ENCODE data around the gene CLPTM1.

Gene CLPTM1

GRCh38 chr19:44987148-44987675 lies 32.0 kb downstream of the CLPTM1 start:
- H3K36me3 ChIP-seq (ENCODE audit: insufficient read depth, low read length), result peaks cover 5% of the 10 kb centered on the region; the same call in 1 of the 2 replicates

GRCh38 chr19:44988273-44988672 lies 33.1 kb downstream of the CLPTM1 start:
- Histone ChIP-seq H3K9ac (ENCODE audit: insufficient read length) (no peak overlapping the region), H3K9me3 (ENCODE audit: low read depth, low read length) (no peaks in the 10 kb centered on the region), H3K36me3 (ENCODE audit: insufficient read depth, low read length) (peaks cover 5% of the 10 kb centered on the region; the same call in 1 of the 2 replicates), H3K27ac (no peak overlapping the region), H3K4me3 (no peak overlapping the region)
- TF ChIP-seq EZH2 (IDR thresholded peaks at IDR 0.05), result no peak
- no peak for TF ChIP-seq FOXP2 (optimal IDR thresholded peaks at IDR 0.05; ENCODE audit: control extremely low read depth, extremely low read length, insufficient read depth)
- TF ChIP-seq POLR2AphosphoS5 (IDR thresholded peaks at IDR 0.05; ENCODE audit: borderline replicate concordance, low read depth, low read length), result no peak
- no peak for DNase-seq (ENCODE audit: low read depth, low spot score)

More at GRCh38 chr19:44987148-44987675, 32.0 kb downstream of the CLPTM1 start:
- Histone ChIP-seq H3K4me3 (no peak overlapping the region), H3K27ac (no peak overlapping the region), H3K9me3 (ENCODE audit: low read depth, low read length) (no peaks in the 10 kb centered on the region), H3K9ac (ENCODE audit: insufficient read length) (no peak overlapping the region)
- DNase-seq (ENCODE audit: low read depth, low spot score), result no peak
- TF ChIP-seq EZH2 (IDR thresholded peaks at IDR 0.05), result no peak
- no peak for TF ChIP-seq FOXP2 (optimal IDR thresholded peaks at IDR 0.05; ENCODE audit: control extremely low read depth, extremely low read length, insufficient read depth)
- no peak for TF ChIP-seq POLR2AphosphoS5 (IDR thresholded peaks at IDR 0.05; ENCODE audit: borderline replicate concordance, low read depth, low read length)

- no peak for TF ChIP-seq POLR2AphosphoS5 (IDR thresholded peaks at IDR 0.05; ENCODE audit: borderline replicate concordance, low read depth, low read length)
- H3K27ac ChIP-seq, result no peak overlapping the region
- no peaks in the 10 kb centered on the region for H3K9me3 ChIP-seq (ENCODE audit: low read depth, low read length)
- DNase-seq (ENCODE audit: low read depth, low spot score), result no peak
- peaks cover 5% of the 10 kb centered on the region; the same call in 1 of the 2 replicates for H3K36me3 ChIP-seq (ENCODE audit: insufficient read depth, low read length)
- no peak overlapping the region for H3K4me3 ChIP-seq
- no peak overlapping the region for H3K9ac ChIP-seq (ENCODE audit: insufficient read length)
These were observed 33.8 kb downstream of the CLPTM1 start for GRCh38 chr19:44988896-44989556.

- no peak for DNase-seq (ENCODE audit: low read depth, low spot score)
- no peak for TF ChIP-seq EZH2 (IDR thresholded peaks at IDR 0.05)
- TF ChIP-seq FOXP2 (optimal IDR thresholded peaks at IDR 0.05; ENCODE audit: control extremely low read depth, extremely low read length, insufficient read depth), result no peak
- TF ChIP-seq POLR2AphosphoS5 (IDR thresholded peaks at IDR 0.05; ENCODE audit: borderline replicate concordance, low read depth, low read length), result no peak
- no peak overlapping the region for H3K4me3 ChIP-seq
- H3K27ac ChIP-seq, result no peak overlapping the region
- no peaks in the 10 kb centered on the region; the same call in 1 of the 2 replicates for H3K36me3 ChIP-seq (ENCODE audit: insufficient read depth, low read length)
- H3K9me3 ChIP-seq (ENCODE audit: low read depth, low read length), result no peaks in the 10 kb centered on the region
- H3K9ac ChIP-seq (ENCODE audit: insufficient read length), result no peak overlapping the region
These were observed 35.3 kb downstream of the CLPTM1 start for GRCh38 chr19:44990459-44990858.

GRCh38 chr19:44990966-44991365 lies 35.8 kb downstream of the CLPTM1 start:
- Histone ChIP-seq H3K36me3 (ENCODE audit: insufficient read depth, low read length) (no peaks in the 10 kb centered on the region; the same call in 1 of the 2 replicates), H3K27ac (no peak overlapping the region), H3K9ac (ENCODE audit: insufficient read length) (no peak overlapping the region), H3K9me3 (ENCODE audit: low read depth, low read length) (no peaks in the 10 kb centered on the region), H3K4me3 (no peak overlapping the region)
- no peak for TF ChIP-seq EZH2 (IDR thresholded peaks at IDR 0.05)
- no peak for TF ChIP-seq POLR2AphosphoS5 (IDR thresholded peaks at IDR 0.05; ENCODE audit: borderline replicate concordance, low read depth, low read length)
- no peak for TF ChIP-seq FOXP2 (optimal IDR thresholded peaks at IDR 0.05; ENCODE audit: control extremely low read depth, extremely low read length, insufficient read depth)
- no peak for DNase-seq (ENCODE audit: low read depth, low spot score)

- Histone ChIP-seq H3K9ac (ENCODE audit: insufficient read length) (no peak overlapping the region), H3K36me3 (ENCODE audit: insufficient read depth, low read length) (no peaks in the 10 kb centered on the region; the same call in 1 of the 2 replicates), H3K4me3 (no peak overlapping the region), H3K27ac (no peak overlapping the region), H3K9me3 (ENCODE audit: low read depth, low read length) (no peaks in the 10 kb centered on the region)
- TF ChIP-seq FOXP2 (optimal IDR thresholded peaks at IDR 0.05; ENCODE audit: control extremely low read depth, extremely low read length, insufficient read depth) (no peak), POLR2AphosphoS5 (IDR thresholded peaks at IDR 0.05; ENCODE audit: borderline replicate concordance, low read depth, low read length) (no peak), EZH2 (IDR thresholded peaks at IDR 0.05) (no peak)
- no peak for DNase-seq (ENCODE audit: low read depth, low spot score)
These were observed 37.4 kb downstream of the CLPTM1 start for GRCh38 chr19:44992336-44993163.

- Histone ChIP-seq H3K9ac (ENCODE audit: insufficient read length) (no peak overlapping the region), H3K4me3 (no peak overlapping the region), H3K9me3 (ENCODE audit: low read depth, low read length) (no peaks in the 10 kb centered on the region), H3K36me3 (ENCODE audit: insufficient read depth, low read length) (no peaks in the 10 kb centered on the region; the same call in 1 of the 2 replicates), H3K27ac (no peak overlapping the region)
- TF ChIP-seq FOXP2 (optimal IDR thresholded peaks at IDR 0.05; ENCODE audit: control extremely low read depth, extremely low read length, insufficient read depth) (no peak), POLR2AphosphoS5 (IDR thresholded peaks at IDR 0.05; ENCODE audit: borderline replicate concordance, low read depth, low read length) (no peak), EZH2 (IDR thresholded peaks at IDR 0.05) (no peak)
- DNase-seq (ENCODE audit: low read depth, low spot score), result no peak
These were observed 38.3 kb downstream of the CLPTM1 start for GRCh38 chr19:44993526-44993925.

GRCh38 chr19:44993926-44994537 lies 38.9 kb downstream of the CLPTM1 start:
- TF ChIP-seq FOXP2 (optimal IDR thresholded peaks at IDR 0.05; ENCODE audit: control extremely low read depth, extremely low read length, insufficient read depth) (no peak), EZH2 (IDR thresholded peaks at IDR 0.05) (no peak), POLR2AphosphoS5 (IDR thresholded peaks at IDR 0.05; ENCODE audit: borderline replicate concordance, low read depth, low read length) (0 out of 2 replicates have a peak, but pooled peaks have one; percentile 14)
- Histone ChIP-seq H3K4me3 (no peak overlapping the region), H3K36me3 (ENCODE audit: insufficient read depth, low read length) (no peaks in the 10 kb centered on the region; the same call in 1 of the 2 replicates), H3K9ac (ENCODE audit: insufficient read length) (no peak overlapping the region), H3K9me3 (ENCODE audit: low read depth, low read length) (no peaks in the 10 kb centered on the region), H3K27ac (no peak overlapping the region)
- DNase-seq (ENCODE audit: low read depth, low spot score), result no peak
